HCT116 (cell line): ENCODE measurements around the gene DGKG. TPM values are rescaled to one million over a fixed set of nuclear protein-coding genes. Genes with fewer than 3 reads are reported as not detected.

ENCODE experiments used
- ATAC-seq: fragments of 200-7000 bp; cut with Tn5 transposase; 2 replicates; pipeline ENCODE4 v1.9.1; 2020; ENCODE audit warnings: mild to moderate bottlenecking, moderate library complexity
- BruUV-seq: library from RNA; stranded (reverse); fragments of 400-500 nt; replicated peaks from 2 replicates; lab custom pipeline; 2021; lab: Mats Ljungman, UMichigan
- CTCF ChIA-PET: fragments of 300-600 bp; sonication (Branson Sonifier 250); formaldehyde crosslinking; loops from one replicate; lab custom pipeline; 2021; ENCODE audit warnings: antibody characterized with exemption; lab: Charles Lee
- POLR2A ChIA-PET: fragments of 300-600, 350-600 bp; sonication (Branson Sonifier 250); formaldehyde crosslinking; loops from one replicate; lab custom pipeline; 2021; ENCODE audit warnings: antibody characterized with exemption; lab: Charles Lee
- RAD21 ChIA-PET, 2 experiments: fragments of 300-600 bp; sonication (Branson Sonifier 250); formaldehyde crosslinking; loops; one replicate each; lab custom pipeline; 2023; ENCODE audit warnings: low total read pairs in 2 of 2; ENCODE audit not compliant: uncharacterized antibody in 2 of 2, unreplicated experiment in 2 of 2, low non-redundant PET in 1 of 2; lab: Charles Lee
- DNase-seq: peaks from one replicate; pipeline ENCODE4 v3.0.0-alpha.2; 2010; ENCODE audit warnings: low read depth, low spot score
- H2AFZ ChIP-seq: fragments of 200-600 bp; shearing (Covaris generic), sonication (generic); 2 replicates; pipeline ENCODE4 v1.6.1; 2017; ENCODE audit warnings: low read depth, mixed run types, mixed read lengths, antibody characterized with exemption, low read length; ENCODE audit not compliant: poor library complexity, severe bottlenecking
- H3K27ac ChIP-seq: 2 replicates; pipeline ENCODE4 v1.5.1; 2012; ENCODE audit warnings: low read depth, low read length
- H3K27me3 ChIP-seq: fragments of 200-600 bp; sonication (generic); 2 replicates; pipeline ENCODE4 v1.6.1; 2016; ENCODE audit warnings: mixed run types, low read length, mixed read lengths; ENCODE audit not compliant: insufficient read depth
- H3K36me3 ChIP-seq, 2 experiments: fragments of 200-500 bp in 1 of 2; fragments of 200-600 bp in 1 of 2; sonication (Bioruptor generic) in 1 of 2; sonication (generic) in 1 of 2; 2 replicates each; pipeline versions ENCODE4 v1.5.1 to v1.6.1; 2014 to 2016; ENCODE audit warnings: low read length in 2 of 2, inconsistent platforms in 1 of 2, mixed read lengths in 1 of 2, mixed run types in 1 of 2; ENCODE audit not compliant: insufficient read depth in 2 of 2, control insufficient read depth in 1 of 2
- H3K4me1 ChIP-seq, 2 experiments: fragments of 200-600 bp in 1 of 2; sonication (generic) in 1 of 2; 2 replicates each; pipeline versions ENCODE4 v1.5.1 to v1.6.1; 2012 to 2017; ENCODE audit warnings: low read length in 2 of 2, inconsistent platforms in 1 of 2, mild to moderate bottlenecking in 1 of 2, mixed read lengths in 1 of 2, mixed run types in 1 of 2, moderate library complexity in 1 of 2; ENCODE audit not compliant: insufficient read depth in 2 of 2, control insufficient read depth in 1 of 2
- H3K4me2 ChIP-seq: fragments of 200-600 bp; sonication (generic); 2 replicates; pipeline ENCODE4 v1.6.1; 2017; ENCODE audit warnings: mixed run types, low read length, mixed read lengths
- H3K4me3 ChIP-seq, 2 experiments: fragments of 200-600 bp in 1 of 2; sonication (generic) in 1 of 2; replicated peaks in 1 of 2; 2 replicates each; pipeline ENCODE4 v1.5.1; 2011 to 2016; ENCODE audit warnings: low read length in 2 of 2, control low read depth in 1 of 2, low read depth in 1 of 2, mild to moderate bottlenecking in 1 of 2, mixed read lengths in 1 of 2, mixed run types in 1 of 2
- H3K79me2 ChIP-seq: fragments of 200-600 bp; sonication (generic); 2 replicates; pipeline ENCODE4 v1.6.1; 2017; ENCODE audit warnings: mild to moderate bottlenecking, mixed run types, low read length, moderate library complexity, mixed read lengths; ENCODE audit not compliant: insufficient read depth
- H3K9ac ChIP-seq: fragments of 200-600 bp; sonication (generic); 2 replicates; pipeline ENCODE4 v1.6.1; 2016; ENCODE audit warnings: low read length, mixed read lengths
- H3K9me2 ChIP-seq: fragments of 200-600 bp; sonication (generic), shearing (Covaris generic); 2 replicates; pipeline ENCODE4 v1.6.1; 2017; ENCODE audit warnings: mixed run types, mild to moderate bottlenecking, moderate library complexity; ENCODE audit not compliant: insufficient read depth
- H3K9me3 ChIP-seq, 2 experiments: fragments of 200-500 bp in 1 of 2; fragments of 200-600 bp in 1 of 2; sonication (Bioruptor generic) in 1 of 2; sonication (generic) in 1 of 2; 2 replicates each; pipeline ENCODE4 v1.6.1; 2014 to 2017; ENCODE audit warnings: low read length in 2 of 2, mixed read lengths in 2 of 2, inconsistent platforms in 1 of 2, low read depth in 1 of 2, mild to moderate bottlenecking in 1 of 2, mixed run types in 1 of 2, moderate library complexity in 1 of 2; ENCODE audit not compliant: control insufficient read depth in 1 of 2, insufficient read depth in 1 of 2
- H4K20me1 ChIP-seq: fragments of 200-600 bp; sonication (generic), shearing (Covaris generic); 2 replicates; pipeline ENCODE4 v1.6.1; 2017; ENCODE audit warnings: mixed run types, mild to moderate bottlenecking, moderate library complexity; ENCODE audit not compliant: insufficient read depth
- CBX3 ChIP-seq: IDR thresholded peaks from 2 replicates; pipeline ENCODE4 v1.6.1; 2012; ENCODE audit warnings: low read depth
- CTCF ChIP-seq, 3 experiments: fragments of 200-600 bp in 1 of 3; sonication (generic) in 1 of 3; IDR thresholded peaks in 2 of 3; conservative IDR thresholded peaks in 1 of 3; 2 replicates each; pipeline ENCODE4 v1.5.1; 2012 to 2017; ENCODE audit warnings: low read depth in 2 of 3, low read length in 2 of 3, antibody characterized with exemption in 1 of 3, borderline replicate concordance in 1 of 3, control low read depth in 1 of 3, mild to moderate bottlenecking in 1 of 3, mixed read lengths in 1 of 3, mixed run types in 1 of 3, moderate library complexity in 1 of 3; ENCODE audit not compliant: insufficient read depth in 1 of 3
- ELF1 ChIP-seq: IDR thresholded peaks from 2 replicates; pipeline ENCODE4 v1.6.1; 2012; ENCODE audit warnings: low read depth, borderline replicate concordance
- EZH2 ChIP-seq: fragments of 200-600 bp; sonication (generic); IDR thresholded peaks from 2 replicates; pipeline ENCODE4 v1.6.1; 2017; ENCODE audit warnings: antibody characterized with exemption, mixed run types
- FOSL1 ChIP-seq: IDR thresholded peaks from 2 replicates; pipeline ENCODE4 v1.6.1; 2012; ENCODE audit warnings: low read depth
- JUND ChIP-seq: IDR thresholded peaks from 2 replicates; pipeline ENCODE4 v1.6.1; 2012
- MAX ChIP-seq: IDR thresholded peaks from 2 replicates; pipeline ENCODE4 v1.6.1; 2012
- POLR2AphosphoS5 ChIP-seq: IDR thresholded peaks from 2 replicates; pipeline ENCODE4 v1.6.1; 2011; ENCODE audit warnings: mild to moderate bottlenecking, low read depth, low read length, moderate library complexity
- RAD21 ChIP-seq: IDR thresholded peaks from 2 replicates; pipeline ENCODE4 v1.6.1; 2012; ENCODE audit warnings: low read depth, mild to moderate bottlenecking
- REST ChIP-seq: IDR thresholded peaks from 2 replicates; pipeline ENCODE4 v1.6.1; 2012; ENCODE audit warnings: low read depth
- SRF ChIP-seq: IDR thresholded peaks from 2 replicates; pipeline ENCODE4 v1.6.1; 2012; ENCODE audit warnings: low read depth
- TCF7L2 ChIP-seq: IDR thresholded peaks from 2 replicates; pipeline ENCODE4 v1.7.0; 2011; ENCODE audit warnings: borderline replicate concordance, inconsistent platforms; ENCODE audit not compliant: insufficient read depth, insufficient read length; ENCODE audit errors: extremely low read depth
- YY1 ChIP-seq: IDR thresholded peaks from 2 replicates; pipeline ENCODE4 v1.6.1; 2011; ENCODE audit warnings: low read length, low read depth, moderate library complexity, mild to moderate bottlenecking; ENCODE audit not compliant: insufficient replicate concordance; ENCODE audit errors: extremely low read depth
- intact Hi-C: fragments of 100-400 bp; cut with micrococcal nuclease; formaldehyde crosslinking; loops from 2 replicates; pipeline ENCODE4 v1.10.0; 2022
- total RNA-seq: library from RNA; stranded (reverse); gene quantifications from one replicate; pipeline ENCODE4 v1.2.1, GENCODE V29; 2021; ENCODE audit not compliant: unreplicated experiment

The DGKG gene
- total RNA-seq, 1 experiment from 2014 or later = 4.8 TPM

- Histone ChIP-seq H3K79me2 (no peaks in the 10 kb centered on the region), H3K9me3 (no peaks in the 10 kb centered on the region), H3K4me1 (peaks cover 0 to 5% of the 10 kb centered on the region in 2 experiments; a peak in 1 of 4 replicates), H3K4me2 (no peak overlapping the region), H3K9me2 (no peaks in the 10 kb centered on the region), H3K27me3 (no peaks in the 10 kb centered on the region), H3K36me3 (no peaks in the 10 kb centered on the region), H4K20me1 (no peaks in the 10 kb centered on the region), H3K9ac (no peak overlapping the region), H3K27ac (no peak overlapping the region), H3K4me3 (no peak overlapping the region), H2AFZ (no peak overlapping the region)
- no peak for DNase-seq
- ChIA-PET CTCF (interaction anchor here (1.4 kb wide), 1 partner anchor 13 kb away, joined by 4 read pairs; no protein-coding TSS in a partner anchor), POLR2A (no interaction called here), RAD21 (no interaction called here)
- no peak for TF ChIP-seq EZH2
- TF ChIP-seq CBX3 = no peak
- no peak for TF ChIP-seq MAX
- no peak for TF ChIP-seq RAD21
- no peak for TF ChIP-seq SRF
- TF ChIP-seq POLR2AphosphoS5 = no peak
- no peak for TF ChIP-seq FOSL1
- no peak for TF ChIP-seq TCF7L2
- TF ChIP-seq JUND = no peak
- TF ChIP-seq YY1 = no peak
- TF ChIP-seq ELF1 = no peak
- TF ChIP-seq CTCF (IDR thresholded peaks at IDR 0.05 in 2 of 3, conservative IDR thresholded peaks at IDR 0.05 in 1 of 3; ENCODE audit: borderline replicate concordance in 1 of 3, insufficient read depth in 1 of 3, low read depth in 2 of 3, low read length in 2 of 3) = no peak
- no peak for TF ChIP-seq REST
- intact Hi-C loops = no loop called here
- no TSS peak for BruUV-seq
- ATAC-seq = no peak
Measured at GRCh38 chr3:186273586-186273985, 88.4 kb downstream of the DGKG start.
